ENCODE results near the gene PARD3. TPM values are rescaled to one million over a fixed set of nuclear protein-coding genes. Genes with fewer than 3 reads are reported as not detected.

The PARD3 gene
- total RNA-seq, 1 donor from 2014 or later: 26.0 TPM

GRCh38 chr10:34313888-34314287 is 501.2 kb downstream of the PARD3 start:
- Mint-ChIP-seq H3K27me3 (ENCODE audit: low read depth) (no peaks in the 10 kb centered on the region), H3K9me3 (ENCODE audit: low read depth) (no peaks in the 10 kb centered on the region), H3K36me3 (ENCODE audit: low read depth) (peaks cover 4% of the 10 kb centered on the region), H3K4me1 (ENCODE audit: low read depth) (peaks cover 16% of the 10 kb centered on the region), H3K27ac (ENCODE audit: unreplicated experiment) (no peak overlapping the region), H3K4me3 (ENCODE audit: unreplicated experiment) (no peak overlapping the region)
- no peak for TF ChIP-seq CTCF (IDR thresholded peaks at IDR 0.05)
- no peak for DNase-seq (ENCODE audit: low spot score)

- Mint-ChIP-seq H3K9me3 (ENCODE audit: low read depth) (no peaks in the 10 kb centered on the region), H3K4me1 (ENCODE audit: low read depth) (peaks cover 16% of the 10 kb centered on the region), H3K27me3 (ENCODE audit: low read depth) (no peaks in the 10 kb centered on the region), H3K4me3 (ENCODE audit: unreplicated experiment) (no peak overlapping the region), H3K27ac (ENCODE audit: unreplicated experiment) (no peak overlapping the region), H3K36me3 (ENCODE audit: low read depth) (peaks cover 4% of the 10 kb centered on the region)
- no peak for TF ChIP-seq CTCF (IDR thresholded peaks at IDR 0.05)
- DNase-seq (ENCODE audit: low spot score): no peak
Observed at GRCh38 chr10:34313353-34313752, 501.7 kb downstream of the PARD3 start.

- Mint-ChIP-seq H3K4me1 (ENCODE audit: low read depth) (peaks cover 16% of the 10 kb centered on the region), H3K27me3 (ENCODE audit: low read depth) (no peaks in the 10 kb centered on the region), H3K36me3 (ENCODE audit: low read depth) (no peaks in the 10 kb centered on the region), H3K9me3 (ENCODE audit: low read depth) (no peaks in the 10 kb centered on the region), H3K27ac (ENCODE audit: unreplicated experiment) (no peak overlapping the region), H3K4me3 (ENCODE audit: unreplicated experiment) (no peak overlapping the region)
- no peak for DNase-seq (ENCODE audit: low spot score)
- TF ChIP-seq CTCF (IDR thresholded peaks at IDR 0.05): no peak
Observed at GRCh38 chr10:34311679-34312078, 503.4 kb downstream of the PARD3 start.

- no peak for DNase-seq (ENCODE audit: low spot score)
- no peaks in the 10 kb centered on the region for H3K9me3 Mint-ChIP-seq (ENCODE audit: low read depth)
- H3K27ac Mint-ChIP-seq (ENCODE audit: unreplicated experiment): no peak overlapping the region
- peaks cover 16% of the 10 kb centered on the region for H3K4me1 Mint-ChIP-seq (ENCODE audit: low read depth)
- H3K36me3 Mint-ChIP-seq (ENCODE audit: low read depth): no peaks in the 10 kb centered on the region
- TF ChIP-seq CTCF (IDR thresholded peaks at IDR 0.05): no peak
- no peaks in the 10 kb centered on the region for H3K27me3 Mint-ChIP-seq (ENCODE audit: low read depth)
- H3K4me3 Mint-ChIP-seq (ENCODE audit: unreplicated experiment): no peak overlapping the region
Observed at GRCh38 chr10:34310234-34310633, 504.9 kb downstream of the PARD3 start.

GRCh38 chr10:34305189-34305588 is 509.9 kb downstream of the PARD3 start:
- no peaks in the 10 kb centered on the region for H3K27me3 Mint-ChIP-seq (ENCODE audit: low read depth)
- no peak overlapping the region for H3K4me3 Mint-ChIP-seq (ENCODE audit: unreplicated experiment)
- no peaks in the 10 kb centered on the region for H3K9me3 Mint-ChIP-seq (ENCODE audit: low read depth)
- no peak for TF ChIP-seq CTCF (IDR thresholded peaks at IDR 0.05)
- DNase-seq (ENCODE audit: low spot score): no peak
- no peaks in the 10 kb centered on the region for H3K36me3 Mint-ChIP-seq (ENCODE audit: low read depth)
- H3K27ac Mint-ChIP-seq (ENCODE audit: unreplicated experiment): no peak overlapping the region
- peaks cover 14% of the 10 kb centered on the region for H3K4me1 Mint-ChIP-seq (ENCODE audit: low read depth)

All from chondrocyte (in vitro differentiated cells).